WI38 (cell line): ENCODE data around the gene TOMM70.

Experiments used
- H3K4me3 ChIP-seq: 2 replicates; pipeline ENCODE4 v1.5.1; 2011; ENCODE audit warnings: low read depth, mild to moderate bottlenecking, control low read depth, low read length
- CTCF ChIP-seq: IDR thresholded peaks from 2 replicates; pipeline ENCODE4 v1.5.1; 2012; ENCODE audit warnings: low read depth, mild to moderate bottlenecking, control low read depth, low read length

The TOMM70 gene

GRCh38 chr3:100437721-100438622 lies 37.1 kb upstream of the TOMM70 start:
- TF ChIP-seq CTCF: no peak
- no peak overlapping the region for H3K4me3 ChIP-seq

- H3K4me3 ChIP-seq: no peak overlapping the region
- TF ChIP-seq CTCF: no peak
Observed at GRCh38 chr3:100436951-100437350, 36.1 kb upstream of the TOMM70 start.

GRCh38 chr3:100429187-100429716 lies 28.4 kb upstream of the TOMM70 start:
- no peak overlapping the region for H3K4me3 ChIP-seq
- TF ChIP-seq CTCF: no peak

- no peak overlapping the region for H3K4me3 ChIP-seq
- no peak for TF ChIP-seq CTCF
Observed at GRCh38 chr3:100427699-100428098, 26.8 kb upstream of the TOMM70 start.

- no peak for TF ChIP-seq CTCF
- H3K4me3 ChIP-seq: no peak overlapping the region
Observed at GRCh38 chr3:100426067-100426682, 25.3 kb upstream of the TOMM70 start.

GRCh38 chr3:100425316-100425715 lies 24.4 kb upstream of the TOMM70 start:
- TF ChIP-seq CTCF: no peak
- H3K4me3 ChIP-seq: no peak overlapping the region

- TF ChIP-seq CTCF: no peak
- no peak overlapping the region for H3K4me3 ChIP-seq
Observed at GRCh38 chr3:100424261-100424660, 23.4 kb upstream of the TOMM70 start.
